Measurements from ENCODE around the gene TAC4.

Gene TAC4

GRCh38 chr17:49872754-49873377 is 25.0 kb upstream of the TAC4 start:
- no peak for DNase-seq

- no peak for DNase-seq
These were observed 23.3 kb upstream of the TAC4 start for GRCh38 chr17:49871211-49871610.

- DNase-seq, result no peak
These were observed 22.4 kb upstream of the TAC4 start for GRCh38 chr17:49870298-49870697.

GRCh38 chr17:49869038-49869374 is 21.1 kb upstream of the TAC4 start:
- no peak for DNase-seq

- no peak for DNase-seq
These were observed 19.1 kb upstream of the TAC4 start for GRCh38 chr17:49866882-49867413.

GRCh38 chr17:49866019-49866380 is 18.1 kb upstream of the TAC4 start:
- no peak for DNase-seq

- DNase-seq, result no peak
These were observed 15.0 kb upstream of the TAC4 start for GRCh38 chr17:49862781-49863331.

- no peak for DNase-seq
These were observed 13.4 kb upstream of the TAC4 start for GRCh38 chr17:49861150-49861884.

- no peak for DNase-seq
These were observed 12.4 kb upstream of the TAC4 start for GRCh38 chr17:49859991-49860953.

- no peak for DNase-seq
These were observed 10.9 kb upstream of the TAC4 start for GRCh38 chr17:49858796-49859195.

GRCh38 chr17:49854126-49854525 is 6.3 kb upstream of the TAC4 start:
- no peak for DNase-seq

GRCh38 chr17:49853470-49854015 is 5.7 kb upstream of the TAC4 start:
- DNase-seq, result no peak

GRCh38 chr17:49851387-49852291 is 3.8 kb upstream of the TAC4 start:
- DNase-seq, result no peak

GRCh38 chr17:49850772-49851386 is 3.0 kb upstream of the TAC4 start:
- no peak for DNase-seq

GRCh38 chr17:49850218-49850610 is 2.3 kb upstream of the TAC4 start:
- no peak for DNase-seq

- DNase-seq, result no peak
These were observed 870 bp upstream of the TAC4 start for GRCh38 chr17:49848739-49849138.

- DNase-seq, result no peak
These were observed 744 bp downstream of the TAC4 start for GRCh38 chr17:49846938-49847712.

GRCh38 chr17:49845321-49845720 is 2.5 kb downstream of the TAC4 start:
- DNase-seq, result no peak

GRCh38 chr17:49843774-49844350 is 4.0 kb downstream of the TAC4 start:
- DNase-seq, result no peak

GRCh38 chr17:49842846-49843245 is 5.0 kb downstream of the TAC4 start:
- no peak for DNase-seq
